ENCODE data around the gene PDE2A. TPM values are rescaled to one million over a fixed set of nuclear protein-coding genes. Genes with fewer than 3 reads are reported as not detected.
A peak's percentile ranks its signal among the peaks of the same experiment; 100 is the strongest.
"Not testable (repeated sequence)": the region's sequence is repeated elsewhere in the genome, so short reads cannot be mapped to it uniquely, and the experiment has no call there.

Gene PDE2A
- total RNA-seq, 1 donor from 2014 or later = 28.8 TPM

DNA sequence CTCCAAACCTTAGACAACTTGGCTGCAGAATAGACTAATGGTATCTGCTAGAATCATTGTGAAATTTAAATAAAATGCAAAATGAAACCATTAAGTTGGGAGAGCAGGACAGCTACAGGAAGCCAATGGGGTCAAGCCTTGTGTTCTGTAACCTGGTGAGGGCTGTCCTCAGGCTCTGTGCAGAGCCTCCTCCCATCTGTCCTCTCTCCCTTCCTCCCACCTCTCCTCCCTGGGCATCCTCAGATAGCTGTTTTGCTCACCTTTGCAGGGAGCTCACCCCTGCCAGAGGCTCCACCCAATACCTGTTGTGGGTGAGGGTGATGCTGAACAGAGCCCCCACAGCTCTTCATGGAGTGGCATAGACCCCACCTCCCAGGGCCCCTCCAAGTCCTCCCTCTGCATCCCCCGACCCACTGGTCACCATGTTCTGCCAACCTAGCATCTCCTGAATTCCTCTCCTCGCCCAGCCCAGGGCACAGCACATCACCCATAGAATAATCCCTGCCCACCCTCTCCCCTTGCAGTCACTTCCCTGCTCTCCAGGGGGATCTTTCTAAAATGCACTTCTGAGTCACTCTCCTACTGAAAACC, 100.3 kb downstream of the PDE2A start:
- intact Hi-C loops (cut with DNase I) = loop anchor here (2.0 kb wide), 1 partner anchor 91 kb away; no protein-coding TSS in a partner anchor

DNA sequence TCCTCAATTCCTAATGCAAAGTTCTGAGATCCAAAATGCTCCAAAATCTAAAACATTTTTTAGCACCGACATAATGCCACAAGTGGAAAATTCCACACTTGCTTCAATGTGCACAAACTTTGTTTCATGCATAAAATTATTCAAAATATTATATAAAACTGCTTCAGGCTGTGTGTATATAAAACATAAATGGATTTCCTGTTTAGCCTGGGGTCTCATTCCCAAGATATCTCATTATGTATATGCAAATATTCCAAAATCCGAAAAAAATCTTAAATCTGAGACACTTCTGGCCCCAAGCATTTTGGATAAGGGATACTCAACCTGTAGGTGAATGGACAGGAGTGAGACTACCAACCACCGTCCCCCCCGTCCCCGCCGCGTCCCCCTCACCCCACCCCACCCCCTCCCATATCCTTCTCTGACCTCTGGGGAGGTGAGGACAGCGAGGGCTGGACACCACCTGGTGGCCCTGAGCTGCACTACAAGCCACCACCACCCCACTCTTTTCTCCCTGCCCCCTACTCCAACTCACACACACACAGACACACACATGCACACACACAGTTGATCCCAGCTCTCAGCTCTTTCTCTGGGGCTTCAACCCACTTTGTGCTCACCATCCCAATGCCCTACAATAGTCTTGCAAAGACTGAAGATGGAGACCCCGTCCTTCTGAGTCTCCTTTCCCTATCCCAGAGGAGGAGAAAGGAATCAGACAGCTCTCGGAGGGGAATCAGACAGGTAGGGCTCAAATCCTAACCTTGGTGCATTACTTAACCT, 101.0 kb downstream of the PDE2A start:
- intact Hi-C loops (cut with DNase I) = no loop called here
- peak; percentile 36 for DNase-seq (ENCODE audit: low spot score)

More for the DNA sequence above, 100.3 kb downstream of the PDE2A start:
- peak; percentile 41 for DNase-seq (ENCODE audit: low spot score)

DNA sequence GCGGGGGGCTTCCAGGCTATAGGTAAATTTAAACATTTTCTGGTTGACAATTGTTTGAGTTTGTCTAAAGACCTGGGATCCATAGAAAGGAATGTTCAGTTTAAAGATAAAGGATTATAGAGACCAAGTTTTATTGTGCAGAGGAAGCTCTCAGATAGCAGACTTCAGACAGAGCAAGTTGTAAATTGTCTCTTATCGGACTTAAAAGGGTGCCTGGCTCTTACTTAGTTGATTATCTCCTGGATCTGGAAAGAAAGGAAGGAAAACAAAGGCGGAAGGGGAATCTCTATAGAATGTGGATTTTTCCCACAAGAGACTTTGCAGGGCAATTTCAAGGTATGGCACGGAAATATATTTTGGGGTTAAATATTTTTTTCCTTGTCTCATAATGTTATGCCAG, 101.7 kb downstream of the PDE2A start:
- intact Hi-C loops (cut with DNase I); DNase-seq (ENCODE audit: low spot score): not testable (repeated sequence)

DNA sequence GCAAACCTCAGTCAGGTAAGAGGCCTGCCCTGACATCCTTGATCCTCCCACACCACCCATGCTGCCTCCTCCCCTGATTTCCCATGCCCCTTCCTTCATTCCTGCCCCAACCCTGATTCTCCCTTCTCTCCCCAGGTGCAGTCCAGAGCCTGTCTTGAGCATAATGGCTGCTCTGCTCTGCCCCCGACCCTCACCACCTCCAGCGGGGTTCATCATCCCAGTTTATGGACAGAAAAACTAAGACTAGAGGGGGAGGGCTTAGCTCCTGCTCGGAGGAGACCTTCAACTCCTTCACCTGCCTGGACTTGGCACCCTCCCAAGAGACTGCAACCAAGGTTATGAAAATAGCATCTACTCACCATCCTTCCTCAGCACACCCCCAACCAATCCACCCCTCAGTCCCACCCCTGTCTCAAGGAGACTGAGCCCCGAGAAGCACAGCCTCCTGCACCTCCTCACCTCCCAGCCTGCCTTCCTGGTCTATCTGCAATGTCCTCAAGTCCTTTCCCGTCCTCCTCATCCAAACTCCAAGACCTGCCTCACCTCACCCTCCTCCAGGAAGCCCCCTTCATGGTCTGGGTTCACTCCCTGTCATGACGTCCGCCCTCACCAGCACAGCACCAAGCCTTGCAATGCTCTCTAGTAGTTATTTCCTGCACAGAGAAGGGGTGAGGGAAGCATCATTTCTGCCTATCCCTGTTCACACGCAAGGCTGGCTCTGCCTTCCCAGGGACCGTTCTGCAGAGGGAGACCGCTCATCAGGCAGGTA, 103.1 kb downstream of the PDE2A start:
- intact Hi-C loops (cut with DNase I) = no loop called here
- no peak for DNase-seq (ENCODE audit: low spot score)

DNA sequence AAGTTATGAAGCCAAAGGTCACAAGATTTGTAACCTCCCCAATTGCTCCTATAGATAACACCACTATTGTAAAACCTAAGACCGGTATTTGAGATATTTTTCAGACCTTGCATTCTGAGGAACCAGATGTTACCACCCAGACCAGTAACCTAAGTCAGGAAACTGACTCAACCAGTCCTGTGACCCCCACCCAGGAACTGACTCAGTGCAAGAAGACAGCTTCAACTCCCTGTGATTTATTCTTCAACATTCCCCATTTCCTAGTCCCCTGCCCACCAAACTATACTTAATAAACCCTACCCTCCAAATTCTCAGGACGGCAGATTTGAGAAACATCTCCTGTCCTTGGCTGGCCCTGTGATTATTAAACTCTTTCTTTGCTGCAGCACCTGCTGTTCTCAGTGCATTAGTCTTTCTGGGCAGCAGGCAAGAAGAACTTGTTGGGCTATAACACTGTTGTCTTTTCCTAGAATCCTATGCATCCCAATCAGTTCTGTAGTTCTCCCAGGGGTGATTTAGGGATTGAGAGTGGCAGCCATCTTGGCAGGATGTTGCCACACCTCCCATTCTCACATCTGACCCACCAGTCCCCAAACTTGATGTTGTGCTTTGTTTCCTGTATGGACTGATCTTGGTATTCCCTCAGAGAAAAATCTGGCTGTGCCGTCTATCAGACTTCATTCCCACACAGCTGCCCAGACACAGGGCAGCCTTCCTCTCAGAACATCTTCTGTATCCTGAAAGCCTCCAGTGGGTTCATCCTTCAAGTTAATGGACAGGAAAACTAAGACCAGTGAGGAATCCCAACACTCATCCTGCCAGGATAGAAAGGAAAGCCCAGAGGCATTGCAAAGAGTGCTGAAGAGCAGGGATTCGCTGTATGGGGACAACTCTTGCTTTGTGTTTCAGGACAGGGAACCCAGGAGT, 104.0 kb downstream of the PDE2A start:
- no peak for DNase-seq (ENCODE audit: low spot score)
- intact Hi-C loops (cut with DNase I) = no loop called here

DNA sequence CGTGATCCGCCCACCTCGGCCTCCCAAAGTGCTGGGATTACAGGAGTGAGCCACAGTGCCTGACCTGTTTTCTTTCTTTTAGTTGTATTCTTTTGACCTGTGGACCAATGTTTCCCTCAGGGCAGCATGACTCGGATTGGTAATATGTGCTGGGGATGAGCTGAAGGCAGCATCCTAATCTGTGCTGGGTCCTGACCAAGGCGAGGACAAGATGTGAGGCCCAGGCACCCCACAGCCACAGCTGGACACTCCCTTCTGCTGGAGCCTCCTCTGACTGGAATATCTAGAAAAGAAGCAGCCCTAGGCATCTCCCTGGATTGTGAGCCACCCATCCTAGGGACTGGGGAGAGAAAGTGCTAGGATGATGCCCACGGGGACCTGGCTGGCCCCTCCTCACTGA, 105.4 kb downstream of the PDE2A start:
- intact Hi-C loops (cut with DNase I) = no loop called here
- DNase-seq (ENCODE audit: low spot score) = no peak

DNA sequence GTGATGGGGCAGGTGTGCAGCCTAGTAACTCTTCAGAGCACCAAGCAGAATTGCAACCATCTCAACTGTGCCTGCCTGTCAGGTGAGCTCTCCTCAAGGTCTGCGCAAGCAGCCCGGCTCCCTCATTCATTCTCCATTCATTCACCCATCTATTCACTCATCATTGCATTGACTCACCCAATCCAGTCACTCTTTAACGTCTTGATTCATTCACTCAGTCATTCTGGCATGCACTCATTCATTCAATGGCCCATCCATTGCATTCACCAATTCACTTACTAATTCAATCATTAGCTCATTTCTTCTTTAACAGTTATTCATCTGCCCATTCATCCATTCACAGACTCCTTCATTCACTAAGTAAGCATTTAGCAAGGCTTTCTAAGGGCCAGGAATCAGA, 111.8 kb downstream of the PDE2A start:
- intact Hi-C loops (cut with DNase I) = no loop called here

DNA sequence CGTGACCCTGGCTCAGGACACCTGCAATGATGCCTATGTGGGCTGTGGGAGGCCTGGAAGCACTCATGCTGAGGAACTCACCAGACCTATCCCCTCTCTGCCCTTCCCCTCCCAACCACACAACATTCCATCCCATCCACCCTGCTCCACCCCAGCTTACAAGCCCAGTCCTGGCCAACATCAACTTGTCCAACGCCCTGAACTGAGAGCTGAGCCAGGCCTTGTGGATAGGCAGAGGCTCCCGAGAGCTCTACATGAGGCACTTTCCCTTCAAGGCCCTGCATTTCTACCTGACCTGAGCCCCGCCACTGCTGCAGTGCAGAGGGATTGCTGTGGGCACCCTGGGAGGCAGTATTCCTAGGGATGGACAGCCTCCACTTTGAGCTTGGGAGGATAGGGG, 112.4 kb downstream of the PDE2A start:
- intact Hi-C loops (cut with DNase I) = no loop called here
- no peak for DNase-seq (ENCODE audit: low spot score)

More for the DNA sequence above, 111.8 kb downstream of the PDE2A start:
- DNase-seq (ENCODE audit: low spot score) = no peak

DNA sequence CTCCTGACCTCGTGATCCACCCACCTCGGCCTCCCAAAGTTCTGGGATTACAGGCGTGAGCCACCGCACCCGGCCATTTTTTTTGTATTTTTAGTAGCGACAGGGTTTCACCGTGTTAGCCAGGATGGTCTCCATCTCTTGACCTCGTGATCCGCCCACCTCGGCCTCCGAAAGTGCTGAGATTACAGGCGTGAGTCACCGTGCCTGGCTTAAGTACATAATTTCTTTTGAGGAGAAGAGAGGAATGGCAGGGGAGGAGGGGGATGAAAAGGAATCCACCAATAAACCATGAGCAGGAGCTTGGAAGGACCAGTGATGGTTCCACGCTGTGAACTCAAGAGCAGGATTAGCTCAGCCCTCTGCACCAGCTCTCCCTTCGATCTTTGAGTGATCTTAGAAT, 113.4 kb downstream of the PDE2A start:
- intact Hi-C loops (cut with DNase I); DNase-seq (ENCODE audit: low spot score): not testable (repeated sequence)

DNA sequence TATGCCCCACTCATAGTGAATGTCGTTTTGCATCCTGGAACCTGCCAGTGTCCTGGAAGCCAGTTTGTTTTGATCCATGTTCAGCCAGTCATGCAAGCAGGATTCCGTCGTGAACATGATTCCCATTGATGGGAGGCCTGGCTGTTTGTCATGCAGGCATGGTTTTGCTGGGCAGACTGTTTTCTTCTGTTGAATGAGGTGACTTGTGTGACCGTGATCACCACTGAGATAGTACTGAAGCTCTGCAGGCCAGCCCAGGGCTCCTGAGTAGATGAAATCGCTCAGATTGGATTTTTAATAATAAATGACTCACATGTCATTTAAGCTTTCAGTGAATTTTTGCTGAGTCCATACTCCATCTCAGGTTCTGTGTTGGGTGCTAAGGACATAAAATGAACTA, 117.8 kb downstream of the PDE2A start:
- DNase-seq (ENCODE audit: low spot score) = no peak
- intact Hi-C loops (cut with DNase I) = no loop called here

DNA sequence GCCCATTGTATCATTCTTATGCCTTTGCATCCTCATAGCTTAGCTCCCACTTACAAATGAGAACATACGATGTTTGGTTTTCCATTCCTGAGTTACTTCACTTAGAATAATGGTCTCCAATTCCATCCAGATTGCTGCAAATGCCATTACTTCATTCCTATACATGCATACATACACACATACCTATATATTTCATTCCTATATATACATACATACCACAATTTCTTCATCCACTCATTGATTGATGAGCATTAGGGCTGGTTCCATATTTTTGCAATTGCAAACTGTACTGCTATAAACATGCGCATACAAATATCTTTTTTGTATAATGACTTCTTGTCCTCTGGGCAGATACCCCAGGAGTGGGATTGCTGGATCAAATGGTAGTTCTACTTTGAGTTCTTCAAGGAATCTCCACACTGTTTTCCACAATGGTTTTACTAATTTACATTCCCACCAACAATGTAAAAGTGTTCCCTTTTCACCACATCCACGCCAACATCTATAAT, 119.2 kb downstream of the PDE2A start:
- intact Hi-C loops (cut with DNase I); DNase-seq (ENCODE audit: low spot score): not testable (repeated sequence)

DNA sequence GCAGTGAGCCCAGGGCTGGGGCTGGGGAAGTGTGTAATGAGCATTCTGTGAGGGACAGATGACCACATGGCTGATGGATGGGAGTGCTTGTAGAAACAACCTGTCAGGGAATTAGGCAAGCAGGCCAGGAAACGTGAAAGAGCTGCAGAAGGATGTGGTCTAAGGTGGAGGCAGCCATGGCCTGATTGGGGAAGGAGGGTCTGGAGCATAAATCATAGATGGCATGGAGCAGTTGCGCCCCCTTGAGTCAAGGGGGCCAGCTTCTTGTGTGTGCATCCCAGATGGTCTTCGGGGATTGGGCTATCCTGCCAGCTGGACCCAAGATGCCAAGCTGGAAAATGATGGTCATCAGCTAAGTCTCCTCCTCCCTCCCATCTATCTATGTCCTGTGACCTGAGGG, 120.5 kb downstream of the PDE2A start:
- intact Hi-C loops (cut with DNase I) = no loop called here
- no peak for DNase-seq (ENCODE audit: low spot score)

DNA sequence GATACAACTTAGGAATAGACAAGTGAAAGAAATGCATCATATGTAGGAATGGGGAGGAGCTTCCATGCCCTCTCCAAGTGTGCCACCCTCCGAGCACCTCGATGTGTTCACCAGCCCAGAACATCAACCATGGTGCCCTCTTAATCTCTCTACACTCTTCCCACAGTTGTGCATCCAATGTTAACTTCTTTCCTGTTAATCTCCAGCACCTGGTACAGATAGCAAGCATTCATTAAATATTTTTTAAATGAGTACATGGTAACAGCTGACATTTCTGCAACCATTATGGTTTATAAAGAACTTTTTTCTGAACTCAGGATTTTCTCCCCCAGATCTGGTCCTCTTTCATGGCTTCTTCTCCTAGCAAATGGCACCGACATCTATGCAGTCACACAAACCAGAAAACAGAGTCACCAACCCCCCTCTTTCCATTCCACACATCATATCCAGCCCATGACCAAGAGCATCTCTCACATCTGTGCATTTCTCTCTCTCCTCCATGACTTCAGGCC, 121.8 kb downstream of the PDE2A start:
- intact Hi-C loops (cut with DNase I) = no loop called here

DNA sequence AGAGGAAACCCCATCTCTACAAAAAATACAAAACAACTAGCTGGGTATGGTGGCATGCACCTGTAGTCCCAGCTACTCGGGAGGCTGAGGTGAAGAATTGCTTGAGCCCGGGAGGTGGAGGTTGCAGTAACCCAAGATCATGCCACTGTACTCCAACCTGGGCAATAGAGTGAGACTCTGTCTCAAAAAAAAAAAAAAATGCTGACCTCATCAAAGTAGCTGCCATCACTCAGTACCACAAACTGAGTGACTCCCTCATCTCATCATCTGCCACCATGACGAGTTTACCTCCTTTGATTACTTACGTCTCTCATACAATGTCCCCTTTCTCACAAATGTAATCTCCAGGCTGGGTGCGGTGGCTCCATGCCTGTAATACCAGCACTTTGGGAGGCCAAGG, 122.7 kb downstream of the PDE2A start:
- DNase-seq (ENCODE audit: low spot score) = no peak
- intact Hi-C loops (cut with DNase I) = no loop called here

More for the DNA sequence above, 121.8 kb downstream of the PDE2A start:
- DNase-seq (ENCODE audit: low spot score) = no peak

DNA sequence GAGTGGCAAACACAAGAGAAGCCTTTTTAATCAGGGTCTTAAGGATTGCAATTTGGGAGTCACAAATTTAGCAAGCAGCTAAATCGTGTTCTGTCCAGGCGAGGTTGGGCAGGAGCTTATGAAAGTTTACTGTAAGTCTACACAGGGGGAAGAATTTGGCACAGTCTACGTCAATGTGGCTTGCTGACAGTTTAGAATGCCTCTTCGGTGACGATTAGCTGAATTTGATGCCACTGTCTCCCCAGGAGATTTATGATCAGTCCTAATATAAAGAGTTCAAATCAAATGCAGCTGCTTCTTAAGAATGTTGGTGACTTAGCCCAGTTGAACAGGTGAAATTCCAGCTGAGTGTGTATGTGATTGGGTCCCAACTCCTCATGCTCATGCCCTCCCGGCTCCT, 125.8 kb downstream of the PDE2A start:
- no peak for DNase-seq (ENCODE audit: low spot score)
- intact Hi-C loops (cut with DNase I) = no loop called here

DNA sequence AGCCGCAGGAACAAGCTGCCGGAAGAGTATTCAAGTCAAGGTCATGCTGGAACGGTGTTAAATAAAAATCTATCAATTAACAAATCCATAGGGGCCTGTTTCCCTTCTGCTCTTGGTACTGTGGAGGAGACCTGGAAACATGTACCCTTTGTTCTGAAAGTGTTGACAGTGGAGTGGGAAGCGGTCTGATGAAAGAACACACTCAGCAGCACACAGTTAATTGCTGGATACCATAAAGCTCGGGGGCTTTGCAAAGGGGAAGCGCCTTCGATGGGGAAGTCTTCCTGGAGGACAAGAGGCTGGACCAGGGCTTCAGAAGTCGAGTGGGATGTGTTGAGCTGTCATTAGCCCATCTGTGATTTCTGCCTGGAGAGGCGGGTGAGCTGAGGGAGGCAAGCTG, 127.4 kb downstream of the PDE2A start:
- intact Hi-C loops (cut with DNase I) = no loop called here
- DNase-seq (ENCODE audit: low spot score) = no peak

DNA sequence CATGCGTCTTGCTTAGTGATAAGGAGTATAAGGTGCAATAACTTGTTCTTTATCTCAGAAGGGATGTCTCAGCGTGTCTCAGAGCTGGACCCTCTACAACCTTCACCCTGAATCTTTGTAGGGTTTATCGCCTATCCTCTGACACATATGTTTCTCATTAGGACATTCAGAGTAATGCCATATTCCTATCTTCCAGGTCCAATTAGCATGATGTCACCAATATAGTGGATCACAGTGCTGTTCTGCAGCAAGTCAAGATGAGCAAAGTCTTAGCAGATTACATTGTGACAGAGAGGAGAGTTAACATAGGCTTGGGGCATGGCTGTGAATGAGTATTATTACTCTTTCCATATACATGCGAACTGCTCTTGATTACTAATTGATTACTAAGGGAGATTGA, 129.6 kb downstream of the PDE2A start:
- intact Hi-C loops (cut with DNase I) = no loop called here
- no peak for DNase-seq (ENCODE audit: low spot score)

DNA sequence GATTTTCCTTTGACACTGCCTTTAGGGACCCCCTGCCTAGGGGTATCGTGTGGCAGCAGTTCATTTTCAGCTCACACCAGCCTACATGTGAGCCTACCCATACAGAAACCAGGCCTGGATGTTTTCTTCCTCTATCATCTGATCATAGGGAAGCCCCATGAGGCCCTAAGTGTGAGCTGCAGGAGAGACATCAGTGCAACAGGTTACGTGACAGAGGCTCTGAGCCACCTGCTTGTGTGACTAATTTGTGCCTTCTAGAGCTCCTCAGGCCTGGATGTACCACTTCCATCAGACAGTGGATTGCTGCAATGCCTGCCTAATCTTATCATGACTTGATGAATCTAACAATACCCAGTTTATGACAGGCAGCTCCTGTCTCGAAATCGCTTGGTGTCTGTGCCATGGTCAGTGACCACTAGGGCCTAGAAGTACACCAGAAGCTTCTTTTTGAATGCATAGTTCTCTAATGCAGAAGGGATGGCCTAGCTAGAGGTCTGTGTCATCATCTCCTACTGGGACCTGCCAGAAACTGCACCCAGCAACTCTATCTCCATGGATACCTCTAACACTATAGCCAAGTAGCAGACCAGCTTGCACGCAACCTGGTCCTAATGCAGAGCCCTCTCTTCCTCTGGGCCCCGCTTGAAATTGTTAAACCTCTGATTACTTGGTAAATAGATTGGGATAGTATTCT, 130.2 kb downstream of the PDE2A start:
- intact Hi-C loops (cut with DNase I) = no loop called here

More for the DNA sequence above, 130.2 kb downstream of the PDE2A start:
- no peak for DNase-seq (ENCODE audit: low spot score)

Data from cardiac septum (tissue), 1 donor.